Thyroid gland (tissue), 4 donors: ENCODE results near the gene EIF3CL. TPM values are rescaled to one million over a fixed set of nuclear protein-coding genes. Genes with fewer than 3 reads are reported as not detected.
"Not testable (repeated sequence)": the region's sequence is repeated elsewhere in the genome, so short reads cannot be mapped to it uniquely, and the experiment has no call there.

Experiments used
- DNase-seq, 2 donors: peaks; one replicate each; pipeline ENCODE4 v3.0.0-alpha.2; 2019
- H3K27ac ChIP-seq, 3 donors: fragments of 200-600 bp; sonication (generic); 1 replicate in 2 of 3; 2 replicates in 1 of 3; pipeline ENCODE4 v1.5.1; 2016 to 2019; ENCODE audit warnings: mild to moderate bottlenecking in 1 of 3, moderate library complexity in 1 of 3
- H3K27me3 ChIP-seq: fragments of 200-600 bp; sonication (generic); one replicate; pipeline ENCODE4 v1.5.1; 2019
- H3K36me3 ChIP-seq, 2 donors: fragments of 200-600 bp; sonication (generic); one replicate each; pipeline ENCODE4 v1.5.1; 2016 to 2019
- H3K4me1 ChIP-seq, 2 donors: fragments of 200-600 bp; sonication (generic); one replicate each; pipeline ENCODE4 v1.5.1; 2017 to 2019
- H3K4me3 ChIP-seq, 3 donors: fragments of 200-600 bp; sonication (generic); replicated peaks in 1 of 3; 1 replicate in 2 of 3; 2 replicates in 1 of 3; pipeline ENCODE4 v1.5.1; 2016; ENCODE audit warnings: mild to moderate bottlenecking in 1 of 3
- H3K9me3 ChIP-seq: fragments of 200-600 bp; sonication (generic); one replicate; pipeline ENCODE4 v1.5.1; 2017
- WGBS, 2 donors: methylation state at CpG; one replicate each; pipeline ENCODE4 v1.1.5; 2017; 5-methylcytosine and 5-hydroxymethylcytosine counted together
- intact Hi-C: fragments of 100-400 bp; cut with DNase I; formaldehyde crosslinking; loops from one replicate; pipeline ENCODE4 v1.15.1; 2023
- microRNA-seq: library from miRNA; unstranded; fragments of <30 nt; microRNA quantifications from one replicate; pipeline ENCODE4, GENCODE V29; 2016
- small RNA-seq: library from RNA; depleted of rRNA; stranded (forward); fragments of <200 nt; gene quantifications from one replicate; pipeline ENCODE3, GENCODE V24; 2016
- total RNA-seq, 4 donors: library from RNA; depleted of rRNA; stranded (reverse); fragments of >200 nt; gene quantifications; one replicate each; pipeline ENCODE4 v1.2.3, GENCODE V29; 2016

Gene EIF3CL
- total RNA-seq, 4 donors from 2014 or later: 64.5 to 220 (median 105) TPM

DNA sequence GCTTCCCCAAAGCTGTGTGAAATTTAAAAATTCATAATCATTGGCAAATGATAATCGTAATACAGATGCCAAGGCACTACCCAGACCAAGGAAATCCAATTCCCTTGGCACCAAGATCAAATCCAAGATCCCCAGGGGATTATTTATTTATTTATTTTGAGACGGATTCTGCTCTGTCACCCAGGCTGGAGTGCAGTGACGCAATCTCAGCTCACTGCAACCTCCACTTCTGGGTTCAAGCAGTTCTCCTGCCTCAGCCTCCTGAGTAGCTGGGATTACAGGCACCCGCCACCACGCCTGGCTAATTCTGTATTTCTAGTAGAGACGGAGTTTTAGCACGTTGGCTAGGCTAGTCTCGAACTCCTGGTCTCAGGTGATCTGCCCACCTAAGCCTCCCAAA lies 68.0 kb downstream of the EIF3CL start:
- H3K27ac ChIP-seq, H3K4me3 ChIP-seq, H3K9me3 ChIP-seq, H3K27me3 ChIP-seq, H3K4me1 ChIP-seq, DNase-seq, intact Hi-C loops, H3K36me3 ChIP-seq: not testable (repeated sequence)
- WGBS, 2 donors: 90 to 92% methylated on average over 8 of the region's 8 CpGs

DNA sequence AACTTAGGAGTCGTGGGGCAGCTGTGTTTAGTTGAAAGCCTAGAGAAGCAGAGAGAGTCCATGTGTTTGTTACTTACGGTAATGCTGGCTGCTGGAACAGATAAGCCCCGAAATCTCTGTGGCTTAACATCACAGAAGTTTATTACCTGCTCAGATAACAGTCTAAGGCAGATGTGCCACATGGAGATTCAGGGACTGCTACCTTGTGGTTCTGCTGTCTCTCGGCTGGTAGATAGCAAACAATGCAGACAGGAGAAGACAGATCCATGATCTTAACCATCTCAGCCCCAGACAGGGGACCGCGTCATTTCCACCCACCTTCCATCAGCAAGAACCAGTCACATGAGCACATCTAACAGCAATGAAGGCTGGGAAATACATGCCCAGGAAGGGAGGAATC lies 71.0 kb downstream of the EIF3CL start:
- intact Hi-C loops, H3K4me3 ChIP-seq, H3K36me3 ChIP-seq, H3K27ac ChIP-seq, DNase-seq, H3K27me3 ChIP-seq, H3K4me1 ChIP-seq, H3K9me3 ChIP-seq: not testable (repeated sequence)
- 81 to 93% methylated on average over 6 of the region's 6 CpGs for WGBS, 2 donors

DNA sequence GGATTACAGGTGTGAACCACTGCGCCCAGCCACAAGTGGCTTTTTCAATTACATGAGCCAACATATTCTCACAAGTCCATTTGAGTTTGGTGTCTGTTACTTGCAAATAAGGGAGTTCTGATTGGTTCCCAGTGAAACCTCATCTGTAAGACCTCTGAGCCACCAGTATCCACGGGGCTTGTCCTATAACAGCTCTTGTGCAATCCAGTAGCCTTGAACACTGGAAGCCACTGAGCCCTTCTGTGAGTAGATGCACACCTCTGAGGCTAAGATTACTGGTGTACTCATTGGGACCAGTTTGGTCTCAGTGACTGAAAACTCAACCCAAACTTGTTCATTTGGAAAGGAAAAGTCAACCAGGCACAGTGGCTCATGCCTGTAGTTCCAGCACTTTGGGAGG lies 72.7 kb downstream of the EIF3CL start:
- 75 to 88% methylated on average over 2 of the region's 2 CpGs for WGBS, 2 donors

DNA sequence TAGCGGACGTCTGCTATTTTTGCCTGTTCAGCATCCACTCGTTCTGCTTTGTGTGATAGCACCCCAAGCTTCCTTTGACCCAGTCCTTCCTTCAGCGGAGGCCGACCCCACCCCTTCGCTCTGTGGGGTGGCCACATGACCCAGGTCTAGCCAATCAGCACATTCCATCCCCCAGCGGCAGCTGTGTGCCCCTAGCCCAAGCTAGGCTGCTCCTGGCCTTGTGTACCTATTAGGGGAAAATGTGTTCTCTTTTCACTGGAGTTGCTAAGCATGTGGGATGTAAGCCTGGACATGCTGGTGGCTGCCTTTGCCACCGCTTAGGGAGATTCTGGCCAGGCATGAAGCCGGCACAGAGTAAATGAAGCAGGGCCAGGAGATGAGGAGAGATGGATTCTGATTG lies 73.4 kb downstream of the EIF3CL start:
- intact Hi-C loops, H3K9me3 ChIP-seq, H3K27me3 ChIP-seq, H3K4me1 ChIP-seq, DNase-seq, H3K36me3 ChIP-seq, H3K27ac ChIP-seq, H3K4me3 ChIP-seq: not testable (repeated sequence)
- 64 to 66% methylated on average over 9 of the region's 9 CpGs for WGBS, 2 donors

More for the DNA sequence above, 72.7 kb downstream of the EIF3CL start:
- H3K36me3 ChIP-seq, H3K27ac ChIP-seq, intact Hi-C loops, H3K4me1 ChIP-seq, DNase-seq, H3K9me3 ChIP-seq, H3K4me3 ChIP-seq, H3K27me3 ChIP-seq: not testable (repeated sequence)

Small RNA genes within 50 kb of the gene (microRNA-seq; reads per million reads assigned to microRNA genes)
- gene MIR6862-1: not detected

Small RNA genes within 50 kb of the gene (small RNA-seq; reads per million reads assigned to genes)
- gene AC138904.2 (not detected), gene MIR6862-1 (not detected)

Other genes starting within 250 kb of the EIF3CL start
- 100 to 1,000 TPM in 3 of 4 donors, 10 to 100 TPM in 1; 88.2 to 160 (median 118) TPM for gene XPO6, start 191.9 kb downstream of the EIF3CL start, total RNA-seq
- gene SBK1, start 111.3 kb downstream of the EIF3CL start, total RNA-seq: 1 to 10 TPM; 2.8 to 6.8 (median 4.8) TPM
- gene NPIPB6, start 40.3 kb downstream of the EIF3CL start, total RNA-seq: 10 to 100 TPM in 1 of 4 donors, 1 to 10 TPM in 2, not detected in 1; 2.5 to 10.5 (median 6.3) TPM
- gene NPIPB7, start 68.5 kb upstream of the EIF3CL start, total RNA-seq: not detected
- gene CLN3, start 88.2 kb upstream of the EIF3CL start, total RNA-seq: 10 to 100 TPM; 32.5 to 80.9 (median 50.3) TPM
- gene APOBR, start 90.8 kb upstream of the EIF3CL start, total RNA-seq: 1 to 10 TPM in 2 of 4 donors, under 1 TPM in 2; 0.42 to 1.1 (median 0.78) TPM
- under 1 TPM in 1 of 4 donors, not detected in 3; 0.45 TPM for gene IL27, start 103.0 kb upstream of the EIF3CL start, total RNA-seq
- gene NUPR1, start 135.1 kb upstream of the EIF3CL start, total RNA-seq: 1,000 to 10,000 TPM in 1 of 4 donors, 100 to 1,000 TPM in 2, 10 to 100 TPM in 1; 53.3 to 1,103 (median 535) TPM
- 10 to 100 TPM; 31.8 to 41.9 (median 36.9) TPM for gene SGF29, start 150.1 kb upstream of the EIF3CL start, total RNA-seq
- 10 to 100 TPM in 3 of 4 donors, 1 to 10 TPM in 1; 3.6 to 35.9 (median 20.9) TPM for gene SULT1A2, start 193.2 kb upstream of the EIF3CL start, total RNA-seq
- gene SULT1A1, start 206.2 kb upstream of the EIF3CL start, total RNA-seq: 100 to 1,000 TPM in 2 of 4 donors, 10 to 100 TPM in 2; 84.9 to 162 (median 118) TPM
- under 1 TPM in 2 of 4 donors, not detected in 2; 0.27 to 0.63 TPM for gene NPIPB8, start 234.2 kb upstream of the EIF3CL start, total RNA-seq